Nephron (organoid): ENCODE data around the gene CUL9.

ENCODE experiments used
- H3K27ac Mint-ChIP-seq, 3 experiments: 2 replicates each; pipeline ENCODE4 v1.8.0; 2020; ENCODE audit warnings: mixed read lengths in 3 of 3, mild to moderate bottlenecking in 2 of 3, moderate library complexity in 1 of 3
- H3K27me3 Mint-ChIP-seq: 2 replicates; pipeline ENCODE4 v1.8.0; 2021; ENCODE audit warnings: low read depth, mild to moderate bottlenecking, moderate library complexity, mixed read lengths
- H3K36me3 Mint-ChIP-seq: 2 replicates; pipeline ENCODE4 v1.8.0; 2020; ENCODE audit warnings: low read depth, mixed read lengths
- H3K4me1 Mint-ChIP-seq: 2 replicates; pipeline ENCODE4 v1.8.0; 2020; ENCODE audit warnings: mixed read lengths
- H3K4me3 Mint-ChIP-seq, 3 experiments: 2 replicates each; pipeline ENCODE4 v1.8.0; 2020; ENCODE audit warnings: mild to moderate bottlenecking in 3 of 3, mixed read lengths in 3 of 3, moderate library complexity in 2 of 3
- H3K9me3 Mint-ChIP-seq: 2 replicates; pipeline ENCODE4 v1.8.0; 2020; ENCODE audit warnings: mixed read lengths
- CTCF ChIP-seq, 3 experiments: fragments of 200-600 bp; sonication (generic); IDR thresholded peaks; one replicate each; pipeline ENCODE4 v1.5.0; 2021; ENCODE audit warnings: antibody characterized with exemption in 3 of 3; ENCODE audit not compliant: unreplicated experiment in 3 of 3

Gene CUL9

GRCh38 chr6:43183441-43183840 lies 1.4 kb downstream of the CUL9 start:
- H3K27ac Mint-ChIP-seq: peak overlapping the region; percentile 43 to 89 (median 58)
- no peak for TF ChIP-seq CTCF (IDR thresholded peaks at IDR 0.05; ENCODE audit: unreplicated experiment in 3 of 3)
- peak overlapping the region; percentile 88 to 96 (median 90) for H3K4me3 Mint-ChIP-seq
- peaks cover 32% of the 10 kb centered on the region for H3K4me1 Mint-ChIP-seq
- no peaks in the 10 kb centered on the region for H3K9me3 Mint-ChIP-seq
- H3K27me3 Mint-ChIP-seq: no peaks in the 10 kb centered on the region
- peaks cover 34% of the 10 kb centered on the region for H3K36me3 Mint-ChIP-seq

GRCh38 chr6:43184268-43184985 lies 2.4 kb downstream of the CUL9 start:
- no peaks in the 10 kb centered on the region for H3K27me3 Mint-ChIP-seq
- H3K9me3 Mint-ChIP-seq: no peaks in the 10 kb centered on the region
- H3K36me3 Mint-ChIP-seq: peaks cover 33% of the 10 kb centered on the region
- no peak for TF ChIP-seq CTCF (IDR thresholded peaks at IDR 0.05; ENCODE audit: unreplicated experiment in 3 of 3)
- peaks cover 32% of the 10 kb centered on the region for H3K4me1 Mint-ChIP-seq
- peak overlapping the region; percentile 55 to 96 (median 69) for H3K4me3 Mint-ChIP-seq
- no peak overlapping the region for H3K27ac Mint-ChIP-seq

- no peak for TF ChIP-seq CTCF (IDR thresholded peaks at IDR 0.05; ENCODE audit: unreplicated experiment in 3 of 3)
- Mint-ChIP-seq H3K36me3 (peaks cover 38% of the 10 kb centered on the region), H3K4me1 (peaks cover 32% of the 10 kb centered on the region), H3K9me3 (no peaks in the 10 kb centered on the region), H3K4me3 (no peak overlapping the region), H3K27me3 (no peaks in the 10 kb centered on the region), H3K27ac (no peak overlapping the region)
Observed at GRCh38 chr6:43185391-43185985, 3.5 kb downstream of the CUL9 start.

GRCh38 chr6:43186019-43186418 lies 4.0 kb downstream of the CUL9 start:
- H3K27me3 Mint-ChIP-seq: no peaks in the 10 kb centered on the region
- H3K4me1 Mint-ChIP-seq: peaks cover 27% of the 10 kb centered on the region
- H3K36me3 Mint-ChIP-seq: peaks cover 38% of the 10 kb centered on the region
- H3K9me3 Mint-ChIP-seq: no peaks in the 10 kb centered on the region
- no peak overlapping the region for H3K4me3 Mint-ChIP-seq
- H3K27ac Mint-ChIP-seq: no peak overlapping the region
- TF ChIP-seq CTCF (IDR thresholded peaks at IDR 0.05; ENCODE audit: unreplicated experiment in 3 of 3): no peak

DNA sequence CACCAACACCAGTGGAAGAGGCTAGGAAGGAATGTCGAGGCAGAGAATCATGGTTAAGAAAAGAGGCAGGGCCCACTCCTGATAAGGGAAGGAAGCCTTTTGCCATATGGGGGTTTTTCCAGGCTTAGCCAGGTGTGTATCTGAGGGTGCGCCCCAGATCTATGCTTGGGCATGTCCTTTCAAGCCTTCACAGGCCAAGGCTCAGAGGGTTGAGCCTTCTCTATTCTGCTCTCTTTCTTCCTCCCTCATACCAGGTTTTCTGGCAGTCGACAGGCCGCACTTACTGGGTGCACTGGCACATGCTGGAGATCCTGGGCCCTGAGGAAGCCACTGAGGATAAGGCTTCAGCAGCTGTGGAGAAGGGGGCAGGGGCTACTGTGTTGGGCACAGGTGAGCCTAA lies 4.7 kb downstream of the CUL9 start:
- H3K27me3 Mint-ChIP-seq: no peaks in the 10 kb centered on the region

More for the DNA sequence above, 4.7 kb downstream of the CUL9 start:
- H3K27ac Mint-ChIP-seq: no peak overlapping the region
- H3K36me3 Mint-ChIP-seq: peaks cover 38% of the 10 kb centered on the region
- H3K4me3 Mint-ChIP-seq: no peak overlapping the region
- H3K4me1 Mint-ChIP-seq: peaks cover 20% of the 10 kb centered on the region
- no peak for TF ChIP-seq CTCF (IDR thresholded peaks at IDR 0.05; ENCODE audit: unreplicated experiment in 3 of 3)
- no peaks in the 10 kb centered on the region for H3K9me3 Mint-ChIP-seq
